Right lobe of liver (tissue), 4 donors: ENCODE results near the gene PITPNC1.

Experiments used
- CTCF ChIP-seq, 4 donors: fragments of 200-600 bp in 3 of 4; fragments of 450-650 bp in 1 of 4; IDR thresholded peaks; one replicate each; pipeline versions ENCODE4 v1.5.1 to v1.8.0; 2016 to 2022; ENCODE audit warnings: antibody characterized with exemption in 4 of 4, mild to moderate bottlenecking in 2 of 4
- POLR2A ChIP-seq: fragments of 450-650 bp; IDR thresholded peaks from one replicate; pipeline ENCODE4 v1.6.1; 2017; ENCODE audit warnings: antibody characterized with exemption, mild to moderate bottlenecking
- donor health status: DM: no; HTN: no; CAD: no.
- donor health status: DM: no; HTN: no; CAD: no.
- donor health status: DM: no; HTN: yes; CAD: no.

DNA sequence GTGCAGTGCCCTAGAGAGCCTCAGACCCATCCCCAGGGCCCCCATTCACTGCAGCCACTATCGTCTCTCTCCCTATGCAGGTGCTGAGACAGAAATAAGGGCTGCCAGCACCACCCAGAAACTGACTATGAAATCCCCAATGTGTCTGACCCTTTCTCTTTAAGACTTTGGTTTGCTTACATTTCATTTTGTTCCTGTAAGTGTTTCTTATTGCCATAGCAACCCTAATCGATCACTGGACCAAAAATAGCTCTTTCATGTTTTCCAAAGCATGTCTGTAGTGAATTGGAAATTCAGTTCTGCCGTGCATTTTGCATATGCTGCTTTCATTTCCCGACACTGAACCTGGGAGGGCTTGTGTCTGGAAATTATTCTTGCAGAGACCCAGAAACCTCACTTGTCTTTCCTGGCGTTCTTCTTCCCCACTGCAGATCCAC, 192.0 kb downstream of the PITPNC1 start:
- TF ChIP-seq POLR2A (no peak), CTCF (IDR thresholded peaks at IDR 0.05) (no peak)
